Mammary epithelial cell (primary cell): Measurements from ENCODE around the gene LOXL1.

Source experiments
- EZH2 ChIP-seq: IDR thresholded peaks from 2 replicates; pipeline ENCODE4 v1.6.1; 2012; ENCODE audit warnings: low read length, inconsistent platforms, borderline replicate concordance
- TF ChIP-seq, protein P1 (sequence below), 2 donors: IDR thresholded peaks in 1 of 2; conservative IDR thresholded peaks in 1 of 2; 2 replicates each; pipeline ENCODE4 v1.5.1; 2011 to 2012; ENCODE audit warnings: inconsistent platforms in 2 of 2, low read length in 2 of 2, mild to moderate bottlenecking in 2 of 2, control low read depth in 1 of 2, low read depth in 1 of 2; ENCODE audit not compliant: insufficient read depth in 1 of 2; ENCODE audit errors: extremely low read depth in 1 of 2

DNA sequence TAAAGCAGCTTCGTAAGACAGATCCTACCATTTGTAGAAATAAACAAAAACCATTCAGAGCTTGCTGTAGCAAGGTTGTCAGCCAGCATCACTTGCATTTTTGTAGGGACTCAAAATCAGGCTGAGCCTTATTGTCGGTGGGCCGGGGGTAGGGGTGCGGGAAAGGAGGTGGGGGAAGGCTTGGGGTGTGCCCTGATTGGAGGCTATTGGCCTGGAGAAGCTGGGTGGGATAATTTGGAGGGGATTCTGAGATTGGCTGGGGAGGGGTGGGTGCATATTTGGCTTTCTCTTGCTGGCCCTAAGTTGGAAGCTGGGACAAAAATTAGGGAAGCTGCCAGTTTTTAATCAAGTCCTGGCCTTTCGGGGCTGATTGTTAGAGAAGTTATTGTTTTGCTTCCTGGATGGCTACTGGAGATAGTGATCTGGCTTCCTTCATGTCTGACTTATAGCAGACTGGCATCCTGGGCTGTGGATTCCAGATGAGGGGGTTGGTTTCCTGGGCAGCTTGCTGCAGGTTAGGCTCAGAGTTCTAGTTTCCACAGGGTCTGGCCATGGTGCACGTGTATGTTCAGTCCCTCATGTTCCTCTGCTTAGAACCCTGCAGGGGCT lies 43.0 kb downstream of the LOXL1 start:
- TF ChIP-seq, protein P1, sequence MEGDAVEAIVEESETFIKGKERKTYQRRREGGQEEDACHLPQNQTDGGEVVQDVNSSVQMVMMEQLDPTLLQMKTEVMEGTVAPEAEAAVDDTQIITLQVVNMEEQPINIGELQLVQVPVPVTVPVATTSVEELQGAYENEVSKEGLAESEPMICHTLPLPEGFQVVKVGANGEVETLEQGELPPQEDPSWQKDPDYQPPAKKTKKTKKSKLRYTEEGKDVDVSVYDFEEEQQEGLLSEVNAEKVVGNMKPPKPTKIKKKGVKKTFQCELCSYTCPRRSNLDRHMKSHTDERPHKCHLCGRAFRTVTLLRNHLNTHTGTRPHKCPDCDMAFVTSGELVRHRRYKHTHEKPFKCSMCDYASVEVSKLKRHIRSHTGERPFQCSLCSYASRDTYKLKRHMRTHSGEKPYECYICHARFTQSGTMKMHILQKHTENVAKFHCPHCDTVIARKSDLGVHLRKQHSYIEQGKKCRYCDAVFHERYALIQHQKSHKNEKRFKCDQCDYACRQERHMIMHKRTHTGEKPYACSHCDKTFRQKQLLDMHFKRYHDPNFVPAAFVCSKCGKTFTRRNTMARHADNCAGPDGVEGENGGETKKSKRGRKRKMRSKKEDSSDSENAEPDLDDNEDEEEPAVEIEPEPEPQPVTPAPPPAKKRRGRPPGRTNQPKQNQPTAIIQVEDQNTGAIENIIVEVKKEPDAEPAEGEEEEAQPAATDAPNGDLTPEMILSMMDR (conservative IDR thresholded peaks at IDR 0.05 in 1 of 2, IDR thresholded peaks at IDR 0.05 in 1 of 2; ENCODE audit: extremely low read depth in 1 of 2, insufficient read depth in 1 of 2, low read depth in 1 of 2, low read length in 2 of 2), result no peak
- no peak for TF ChIP-seq EZH2
